Measurements from ENCODE around the gene VPS37B.
"Not testable (repeated sequence)": the region's sequence is repeated elsewhere in the genome, so short reads cannot be mapped to it uniquely, and the experiment has no call there.

VPS37B gene, protein sequence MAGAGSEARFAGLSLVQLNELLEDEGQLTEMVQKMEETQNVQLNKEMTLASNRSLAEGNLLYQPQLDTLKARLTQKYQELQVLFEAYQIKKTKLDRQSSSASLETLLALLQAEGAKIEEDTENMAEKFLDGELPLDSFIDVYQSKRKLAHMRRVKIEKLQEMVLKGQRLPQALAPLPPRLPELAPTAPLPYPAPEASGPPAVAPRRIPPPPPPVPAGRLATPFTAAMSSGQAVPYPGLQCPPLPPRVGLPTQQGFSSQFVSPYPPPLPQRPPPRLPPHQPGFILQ

DNA sequence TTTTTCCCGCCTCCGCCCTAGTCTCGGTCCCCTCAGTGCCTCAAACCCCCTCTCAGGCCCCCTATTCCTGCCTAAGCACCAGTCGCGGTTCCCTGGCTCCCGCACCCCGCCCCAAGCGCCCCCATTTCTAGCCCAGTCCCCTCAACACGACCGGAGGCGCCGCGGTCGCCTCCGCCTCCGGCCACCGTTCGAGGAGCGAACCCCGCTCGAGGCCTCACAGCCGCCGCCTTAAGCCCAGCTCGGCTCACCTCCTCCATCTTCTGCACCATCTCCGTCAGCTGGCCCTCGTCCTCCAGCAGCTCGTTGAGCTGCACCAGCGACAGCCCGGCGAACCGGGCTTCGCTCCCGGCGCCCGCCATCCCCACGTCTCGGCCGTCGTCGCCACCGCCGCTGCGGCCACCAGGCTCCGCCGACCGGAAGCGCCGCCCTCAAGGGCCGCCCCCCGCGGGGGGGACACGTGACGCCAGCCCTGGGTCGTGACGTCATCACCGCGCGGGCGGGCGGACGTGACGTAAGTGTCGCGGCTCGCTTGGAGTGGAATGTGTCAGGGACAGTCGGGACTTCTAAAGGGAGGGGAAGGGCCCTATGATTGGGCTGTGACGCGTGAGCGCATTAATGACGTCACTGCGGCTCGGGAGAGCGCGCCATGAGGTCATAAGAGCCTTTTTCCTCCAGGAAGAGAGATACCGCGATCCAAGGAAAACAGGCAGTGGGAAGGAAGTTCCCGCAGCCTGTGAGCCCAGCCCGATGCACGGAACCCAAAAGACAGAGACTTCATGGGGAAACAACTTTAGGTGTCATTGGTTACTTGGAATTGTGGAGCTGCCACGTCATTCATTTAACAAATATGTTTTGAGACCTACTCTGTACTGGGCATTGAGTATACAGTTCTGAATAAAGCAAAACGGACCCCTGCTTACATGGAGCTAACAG, at the start of gene VPS37B:
Gene VPS37B (minus strand): TSS at position 421 of the 933 bp plus-strand sequence. CDS start 62 bp downstream, at position 359.
- peak; percentile 81 for DNase-seq (ENCODE audit: low spot score)

DNA sequence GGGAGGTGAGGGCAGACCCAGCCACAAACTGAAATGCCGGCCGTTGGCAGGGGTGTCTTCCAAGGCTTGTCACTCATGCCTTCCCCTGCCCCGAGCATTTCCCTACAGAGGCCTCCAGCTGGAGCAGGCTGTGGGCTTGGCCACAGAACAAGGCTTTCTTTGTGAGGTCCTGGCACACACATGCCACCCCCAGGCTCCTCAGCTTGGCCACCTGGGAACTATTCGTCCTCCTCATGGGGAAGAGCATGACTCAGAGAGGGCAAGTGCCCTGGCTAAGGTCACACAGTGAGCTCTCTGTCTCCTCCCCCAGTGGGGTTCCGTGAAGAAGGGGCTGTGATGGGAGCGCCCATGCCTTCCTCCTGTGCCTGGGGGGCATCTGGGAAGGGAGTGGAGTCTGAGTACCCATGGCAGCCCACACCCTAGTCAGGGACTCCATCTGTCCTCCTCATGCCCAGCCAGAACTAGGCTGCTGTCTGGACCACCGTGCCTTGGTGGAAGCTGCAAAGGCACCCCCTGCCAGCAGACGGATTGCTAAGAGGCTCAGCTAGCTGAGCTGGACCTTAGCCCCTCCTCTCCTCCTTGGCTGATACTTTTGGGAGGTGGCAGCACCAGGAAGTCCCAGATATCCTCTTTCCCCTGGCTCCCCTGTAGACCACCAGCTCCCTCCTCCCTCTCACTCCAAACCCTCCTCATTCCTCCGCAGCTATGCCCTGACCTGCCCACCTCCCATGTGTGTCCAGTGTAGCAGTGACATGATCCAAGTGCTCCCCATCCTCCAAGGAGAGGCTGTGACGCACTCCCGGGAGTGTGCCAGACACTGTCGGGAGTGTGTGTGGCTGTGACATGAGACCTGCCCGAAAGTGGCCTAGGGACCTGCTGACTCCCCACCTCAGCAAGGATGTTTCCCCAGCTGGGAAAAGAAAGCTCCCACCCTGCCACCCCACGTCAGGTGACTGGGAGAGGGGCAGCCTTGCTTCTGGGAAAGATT, 49.0 kb upstream of the VPS37B start:
- no peak for DNase-seq (ENCODE audit: low spot score)

DNA sequence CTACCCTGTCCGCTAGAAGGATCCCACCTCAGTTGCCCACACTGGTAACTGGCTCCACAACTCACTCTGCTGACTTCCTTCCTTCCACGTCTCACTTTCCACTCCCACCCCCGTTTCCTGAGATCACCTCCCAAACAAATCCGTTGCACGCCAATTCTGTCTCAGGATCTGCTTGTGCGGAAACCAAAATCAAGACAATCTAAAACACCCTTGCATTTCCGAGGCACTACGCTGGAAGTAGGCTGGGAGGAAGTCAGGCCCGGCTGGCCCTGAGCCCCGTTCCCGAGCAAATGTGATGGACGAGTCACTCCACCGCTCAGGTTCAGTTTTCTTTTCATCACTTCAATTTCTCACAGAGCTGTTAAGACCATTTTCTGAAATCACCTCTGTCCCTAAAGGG, 47.3 kb upstream of the VPS37B start:
- DNase-seq (ENCODE audit: low spot score): no peak

DNA sequence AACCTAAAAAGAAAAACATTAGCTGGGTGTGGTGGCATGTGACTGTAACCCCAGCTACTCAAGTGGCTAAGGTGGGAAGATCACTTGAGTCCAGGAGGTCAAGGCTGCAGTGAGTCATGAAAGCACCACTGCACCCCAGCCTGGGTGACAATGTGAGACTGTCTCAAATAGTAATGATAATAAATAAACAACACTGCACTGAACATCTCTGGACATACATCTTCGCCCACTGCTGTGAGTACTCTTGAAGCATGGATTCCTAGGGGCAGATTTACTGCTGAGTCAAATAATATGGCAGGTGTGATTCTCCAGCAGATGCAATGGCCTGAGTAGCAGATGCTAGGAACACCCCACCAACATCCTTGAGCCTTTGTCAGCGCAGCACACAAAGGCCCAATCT, 46.7 kb upstream of the VPS37B start:
- no peak for DNase-seq (ENCODE audit: low spot score)

DNA sequence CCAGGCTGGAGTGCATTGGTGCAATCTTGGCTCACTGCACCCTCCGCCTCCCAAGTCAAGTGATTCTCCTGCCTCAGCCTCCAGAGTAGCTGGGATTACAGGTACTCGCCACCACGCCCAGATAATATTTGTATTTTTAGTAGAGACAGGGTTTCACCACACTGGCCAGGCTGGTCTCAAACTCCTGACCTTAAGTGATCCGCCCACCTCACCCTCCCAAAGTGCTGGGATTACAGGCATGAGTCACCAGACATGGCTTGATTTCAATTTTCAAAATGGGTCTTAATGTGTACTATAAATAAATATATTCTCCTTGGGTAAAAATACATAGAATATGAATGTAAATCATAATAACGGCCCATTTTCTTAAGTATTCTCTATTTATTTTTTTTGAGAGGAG, 45.4 kb upstream of the VPS37B start:
- not testable (repeated sequence) for DNase-seq (ENCODE audit: low spot score)

DNA sequence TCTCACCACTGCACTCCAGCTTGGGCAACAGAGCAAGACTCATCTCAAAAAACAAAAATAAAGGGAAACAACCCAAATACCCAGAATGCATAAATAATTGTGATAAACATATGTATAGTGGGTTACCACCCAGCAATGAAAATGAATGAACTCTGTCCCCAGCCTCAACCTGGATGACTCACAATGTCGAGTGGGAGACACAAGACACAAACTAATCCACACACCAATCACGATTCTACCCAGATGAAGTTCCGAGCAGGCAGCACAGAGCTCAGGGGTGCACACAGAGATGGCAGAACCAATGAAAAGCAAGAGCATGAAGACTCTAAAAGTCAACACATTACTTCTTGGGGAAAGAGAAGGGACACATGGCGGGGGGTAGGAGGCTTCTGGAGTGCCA, 43.2 kb upstream of the VPS37B start:
- DNase-seq (ENCODE audit: low spot score): no peak

DNA sequence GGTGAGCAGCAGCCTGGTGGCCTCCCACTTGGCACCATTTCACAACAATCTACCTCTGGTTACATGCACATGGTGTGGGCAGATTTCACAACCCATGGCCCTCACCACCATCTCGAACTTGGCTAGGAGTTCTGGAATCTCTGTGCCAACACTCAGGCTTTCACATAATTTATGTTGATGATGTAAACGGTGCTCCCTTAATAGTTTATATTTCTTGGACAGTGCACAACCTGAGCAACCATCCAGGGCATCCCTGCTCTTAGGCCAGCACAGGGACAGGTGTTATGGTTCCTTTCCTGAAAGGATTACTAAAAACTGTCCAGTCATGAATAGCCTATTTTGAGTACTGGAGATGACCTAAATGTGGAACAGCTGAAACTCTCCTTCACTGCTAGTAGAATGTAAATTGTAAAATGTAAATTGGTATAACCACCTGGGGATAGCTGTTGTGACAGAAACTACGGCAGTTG, 41.7 kb upstream of the VPS37B start:
- no peak for DNase-seq (ENCODE audit: low spot score)

DNA sequence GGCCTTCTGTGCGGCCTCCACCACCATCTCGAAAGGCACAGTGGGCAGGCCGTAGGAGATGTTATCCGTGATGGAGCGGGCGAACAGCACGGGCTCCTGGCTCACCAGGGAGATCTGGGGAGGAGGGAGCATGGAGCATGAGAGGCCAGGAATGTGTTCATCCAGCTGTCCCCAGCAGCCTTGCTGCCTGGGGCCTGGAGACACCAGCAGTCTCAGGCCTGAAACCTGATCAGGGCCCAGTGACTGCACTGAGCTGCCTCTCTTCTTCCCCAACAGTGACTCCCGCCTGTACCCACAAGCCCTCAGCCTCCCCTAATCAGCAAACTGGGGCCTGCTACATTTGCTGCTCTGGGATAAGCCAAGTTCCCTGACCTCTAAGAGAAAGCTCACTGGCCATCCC, 39.4 kb upstream of the VPS37B start:
- DNase-seq (ENCODE audit: low spot score): no peak

DNA sequence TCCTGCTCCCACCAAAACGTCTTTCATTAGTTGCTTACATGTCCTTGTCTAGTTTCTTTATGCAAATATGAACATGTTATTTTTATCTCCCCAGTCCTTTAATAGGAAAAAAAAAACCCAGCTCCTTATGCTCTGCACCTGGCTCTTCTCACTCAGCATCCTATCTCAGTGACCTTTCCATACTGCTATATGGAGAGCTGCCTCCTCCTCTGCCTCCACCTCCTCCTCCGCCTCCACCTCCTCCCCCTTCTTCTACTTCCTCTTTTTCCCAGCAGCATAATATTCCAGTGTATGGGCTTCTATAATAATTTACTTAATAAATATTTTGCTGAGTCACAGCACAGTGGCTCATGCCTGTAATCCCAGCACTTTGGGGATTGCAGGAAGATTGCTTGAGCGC, 38.8 kb upstream of the VPS37B start:
- DNase-seq (ENCODE audit: low spot score): no peak

DNA sequence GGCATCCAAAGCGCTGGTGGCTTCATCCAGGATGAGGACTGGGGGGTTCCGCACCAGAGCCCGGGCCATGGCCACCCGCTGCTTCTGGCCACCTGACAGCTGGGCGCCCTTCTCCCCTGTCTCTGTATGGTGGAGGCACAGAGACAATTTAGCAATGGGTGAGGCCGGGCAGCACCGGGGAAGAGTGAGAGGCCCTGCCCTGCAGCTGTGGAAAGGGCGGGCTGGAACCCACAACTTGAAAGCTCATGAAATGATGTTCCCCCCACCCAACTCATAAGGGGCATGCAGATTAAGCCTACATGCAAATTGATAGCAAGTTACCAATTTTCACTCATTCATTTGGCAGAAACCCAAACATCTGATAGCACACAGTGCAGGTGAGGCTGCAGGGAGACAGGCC, 36.3 kb upstream of the VPS37B start:
- DNase-seq (ENCODE audit: low spot score): no peak

DNA sequence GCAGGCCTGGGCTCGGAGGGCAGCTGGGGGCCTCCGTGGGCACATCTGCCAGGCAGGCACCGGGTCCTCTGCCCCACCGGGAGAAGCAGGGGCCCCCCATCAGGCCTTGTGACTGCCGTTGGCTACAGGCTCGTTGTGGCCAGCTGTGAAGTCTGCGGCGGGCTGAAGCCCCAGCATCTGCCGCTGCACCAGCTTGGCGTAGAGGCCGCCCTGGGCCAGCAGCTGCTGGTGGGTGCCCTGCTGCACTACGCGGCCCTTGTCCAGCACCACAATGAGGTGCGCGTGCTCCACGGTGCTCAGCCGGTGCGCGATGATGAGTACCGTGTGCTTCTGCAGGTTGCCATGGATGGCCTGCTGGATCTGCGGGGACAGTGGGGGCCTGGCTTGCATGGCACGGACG, 33.9 kb upstream of the VPS37B start:
- DNase-seq (ENCODE audit: low spot score): no peak

DNA sequence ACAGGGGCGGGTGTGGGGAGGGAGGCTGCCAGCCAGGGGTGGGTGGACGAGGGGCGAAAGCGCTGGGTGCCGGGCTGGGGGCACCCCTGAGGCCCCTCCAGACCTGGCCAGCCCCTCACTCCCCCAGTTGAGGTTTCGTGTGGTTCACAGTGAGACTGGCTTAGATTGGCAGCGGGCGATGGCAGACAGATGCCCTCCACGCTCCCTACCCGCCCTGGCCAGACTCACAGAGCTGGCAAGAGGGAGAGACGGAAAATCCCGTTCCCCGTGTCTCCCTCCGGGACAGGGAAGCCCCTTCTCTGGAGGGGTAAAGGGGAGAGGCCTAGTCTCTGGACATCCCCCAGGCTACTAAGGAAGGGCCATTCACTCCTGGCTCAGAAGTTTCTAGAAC, 33.2 kb upstream of the VPS37B start:
- no peak for DNase-seq (ENCODE audit: low spot score)

DNA sequence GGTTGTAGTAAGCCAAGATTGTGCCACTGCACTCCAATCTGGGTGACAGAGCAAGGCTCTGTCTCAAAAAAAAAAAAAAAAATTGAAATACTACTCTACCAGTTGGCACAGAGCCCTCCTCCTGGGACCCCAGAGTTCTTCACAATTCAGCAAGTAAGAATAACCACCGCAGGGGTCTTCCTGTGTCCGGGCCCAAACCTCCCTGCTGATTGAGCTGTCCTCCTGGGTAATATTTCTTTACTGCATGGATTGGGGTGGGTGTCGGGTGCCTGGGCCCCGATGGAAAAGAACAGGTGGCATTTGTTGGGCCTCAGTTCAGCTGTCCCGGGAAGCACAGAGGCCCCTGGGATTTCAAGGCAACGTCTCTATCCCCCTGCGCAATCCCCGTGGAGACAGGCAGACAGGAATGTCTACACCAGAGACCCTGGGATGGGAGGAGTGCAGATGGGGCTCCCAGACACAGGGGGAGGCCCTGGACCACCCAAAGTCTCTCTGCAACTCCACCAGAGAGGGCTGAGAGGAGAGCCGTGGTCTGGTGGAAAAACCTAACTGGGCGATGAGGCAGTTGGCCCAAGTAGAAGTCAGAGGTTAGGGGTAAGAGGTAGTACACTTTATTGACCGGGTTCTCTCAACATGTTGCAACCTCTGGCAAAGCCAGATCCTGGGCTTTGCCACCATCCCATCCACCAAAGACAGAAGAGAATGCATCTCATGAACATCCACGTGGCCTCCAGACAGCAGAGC, 32.7 kb upstream of the VPS37B start:
- no peak for DNase-seq (ENCODE audit: low spot score)

DNA sequence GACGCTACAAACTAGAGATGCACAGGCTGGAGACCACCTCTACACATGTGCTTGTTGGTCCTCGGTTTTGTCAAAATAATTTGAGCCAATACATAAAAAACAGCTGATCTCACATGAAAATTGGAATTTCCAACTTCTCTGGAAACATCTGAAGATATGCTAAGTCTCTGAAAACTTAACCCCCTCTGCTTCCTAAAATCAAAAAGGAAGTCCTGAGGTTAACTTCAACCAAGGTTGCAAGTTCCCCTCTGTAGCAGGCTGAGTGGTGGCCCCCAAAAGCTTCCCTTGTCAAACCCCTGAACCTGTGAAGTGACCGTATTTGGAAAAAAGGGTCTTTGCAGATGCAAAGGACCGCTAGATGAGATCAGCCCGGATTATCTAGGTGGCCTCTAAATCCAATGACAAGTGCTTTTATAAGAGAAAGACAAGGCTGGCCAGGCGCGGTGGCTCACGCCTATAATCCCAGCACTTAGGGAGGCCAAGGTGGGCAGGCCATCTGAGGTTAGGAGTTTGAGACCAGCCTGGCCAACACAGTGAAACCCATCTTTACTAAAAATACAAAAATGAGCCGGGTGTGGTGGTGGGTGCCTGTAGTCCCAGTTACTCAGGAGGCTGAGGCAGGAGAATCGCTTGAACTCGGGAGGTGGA, 32.0 kb upstream of the VPS37B start:
- DNase-seq (ENCODE audit: low spot score): no peak

DNA sequence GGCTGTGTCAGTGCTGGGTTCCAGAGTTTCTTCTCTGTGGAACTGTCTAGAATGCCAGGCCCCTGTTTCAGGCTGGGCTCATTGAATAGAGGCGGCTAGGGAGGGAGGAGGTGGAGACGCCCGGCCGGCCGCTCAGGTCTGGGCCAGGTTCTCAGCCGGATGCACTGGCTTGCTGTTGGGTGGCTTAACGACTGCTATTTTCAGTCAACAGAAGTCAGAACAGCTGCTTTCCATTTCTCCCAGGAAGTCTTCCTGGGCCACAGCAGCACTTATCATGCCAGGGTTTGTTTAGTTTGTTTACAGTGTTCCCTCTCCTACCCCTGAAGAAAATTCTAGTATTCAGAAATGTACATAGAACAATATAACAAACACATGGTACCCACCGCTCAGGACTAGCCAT, 26.0 kb upstream of the VPS37B start:
- DNase-seq (ENCODE audit: low spot score): no peak

DNA sequence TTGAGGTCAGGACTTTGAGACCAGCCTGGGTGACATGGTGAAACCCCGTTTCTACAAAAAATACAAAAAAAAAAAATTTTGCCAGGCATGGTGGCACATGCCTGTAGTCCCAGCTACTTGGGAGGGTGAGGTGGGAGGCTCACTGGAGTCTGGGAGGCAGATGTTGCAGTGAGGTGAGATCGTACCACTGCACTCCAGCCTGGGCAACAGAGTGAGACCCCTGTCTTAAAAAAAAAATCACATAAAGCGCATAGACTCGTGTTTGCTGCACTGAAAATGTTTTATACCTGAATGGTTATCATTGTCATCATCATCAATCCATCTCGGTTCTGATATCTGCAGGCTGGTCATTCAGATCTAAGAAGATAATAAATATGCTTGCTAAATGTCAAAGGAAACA, 24.8 kb upstream of the VPS37B start:
- no peak for DNase-seq (ENCODE audit: low spot score)

DNA sequence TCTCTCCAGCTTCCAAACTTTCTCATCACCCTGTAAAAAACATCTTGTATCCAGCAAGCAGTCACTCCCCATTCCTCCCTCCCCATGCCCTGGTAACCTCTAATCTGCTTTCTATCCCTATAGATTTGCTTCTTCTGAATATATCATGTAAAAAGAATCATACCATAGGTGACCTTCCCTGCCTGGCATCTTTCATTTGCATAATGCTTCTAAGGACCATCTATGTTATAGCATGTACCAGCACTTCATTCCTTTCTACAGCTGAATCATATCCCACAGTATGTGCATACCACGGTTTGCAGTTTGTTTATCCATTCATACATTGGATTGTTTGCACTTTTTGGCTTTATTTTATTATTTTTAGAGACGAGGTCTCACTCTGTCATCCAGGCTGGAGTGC, 22.9 kb upstream of the VPS37B start:
- no peak for DNase-seq (ENCODE audit: low spot score)

DNA sequence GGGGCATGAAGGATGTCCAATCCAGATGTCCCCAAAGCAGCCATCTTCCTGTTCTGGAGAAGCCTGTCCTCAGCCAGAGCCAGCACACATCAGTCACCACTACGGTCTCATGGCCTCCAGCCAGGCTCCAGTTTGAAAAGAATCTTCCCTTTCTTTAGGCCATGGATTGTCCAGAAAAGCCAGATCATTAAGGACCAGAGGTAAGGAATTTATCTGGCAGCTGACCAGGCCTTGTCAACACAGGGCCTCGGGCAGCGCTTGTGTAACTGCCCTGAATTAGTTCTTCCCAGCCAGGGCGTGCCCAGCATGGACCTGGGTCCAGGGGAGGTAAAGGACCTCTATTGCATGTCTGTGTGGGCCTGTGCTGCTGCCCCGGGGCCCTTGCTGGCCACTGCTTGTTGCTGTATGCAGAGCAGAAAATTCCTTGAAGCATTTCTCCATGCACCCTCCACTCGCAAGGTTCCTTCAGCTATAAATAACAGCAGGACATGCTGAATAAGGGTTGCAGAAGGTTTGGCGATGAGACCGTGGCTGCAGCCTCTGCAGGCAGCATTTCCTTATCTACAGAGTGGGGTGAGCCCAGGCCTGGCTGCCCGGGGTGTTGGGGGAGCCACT, 21.7 kb upstream of the VPS37B start:
- no peak for DNase-seq (ENCODE audit: low spot score)

DNA sequence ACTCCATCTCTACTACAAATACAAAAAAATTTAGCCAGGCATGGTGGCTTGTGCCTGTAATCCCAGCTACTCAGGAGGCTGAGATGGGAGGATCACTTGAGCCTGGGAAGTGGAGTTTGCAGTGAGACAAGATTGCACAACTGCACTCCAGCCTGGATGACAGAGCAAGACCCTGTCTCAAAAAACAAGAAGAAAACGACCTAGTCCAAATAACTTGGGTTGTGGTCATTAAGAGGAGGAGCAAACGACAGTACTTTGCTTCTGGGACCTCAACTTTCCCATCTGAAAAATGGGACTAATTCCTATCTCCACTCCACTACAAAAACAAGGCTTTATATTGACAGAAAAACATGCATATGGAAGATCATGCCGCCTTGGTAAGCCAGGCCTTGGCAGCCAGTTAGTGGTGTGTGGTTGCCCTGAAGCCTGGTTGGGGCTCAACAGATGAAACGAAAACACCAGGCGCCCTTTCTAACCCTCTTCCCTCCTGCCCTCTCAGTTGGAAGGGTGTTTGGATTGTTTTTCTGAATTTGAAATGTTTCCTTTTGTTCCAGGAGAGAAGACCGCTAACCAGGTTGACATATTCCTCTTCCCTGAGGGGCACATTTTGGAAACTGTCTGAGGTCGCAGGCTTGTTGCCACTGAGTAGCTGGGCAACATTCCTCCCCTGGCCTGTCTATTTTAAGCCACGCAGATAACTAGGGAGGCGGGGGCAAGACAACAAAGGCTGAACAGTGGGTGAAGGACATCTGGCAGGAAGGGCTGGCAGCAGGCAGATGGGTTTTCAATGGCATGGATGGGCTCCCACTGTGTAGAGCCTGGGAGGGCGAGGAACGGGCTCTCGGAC, 13.7 kb upstream of the VPS37B start:
- no peak for DNase-seq (ENCODE audit: low spot score)

Data from CD4-positive, alpha-beta T cell treated with Interleukin-6 at 100 ng/mL for 8 hours (primary cell).